GM18870 (cell line): ENCODE data around the gene DTNBP1.

Source experiments
- ATAC-seq: cut with Tn5 transposase; IDR thresholded peaks from one replicate; pipeline ENCODE4 v1.9.1; 2021; ENCODE audit warnings: moderate library complexity; ENCODE audit not compliant: unreplicated experiment

DTNBP1 gene

DNA sequence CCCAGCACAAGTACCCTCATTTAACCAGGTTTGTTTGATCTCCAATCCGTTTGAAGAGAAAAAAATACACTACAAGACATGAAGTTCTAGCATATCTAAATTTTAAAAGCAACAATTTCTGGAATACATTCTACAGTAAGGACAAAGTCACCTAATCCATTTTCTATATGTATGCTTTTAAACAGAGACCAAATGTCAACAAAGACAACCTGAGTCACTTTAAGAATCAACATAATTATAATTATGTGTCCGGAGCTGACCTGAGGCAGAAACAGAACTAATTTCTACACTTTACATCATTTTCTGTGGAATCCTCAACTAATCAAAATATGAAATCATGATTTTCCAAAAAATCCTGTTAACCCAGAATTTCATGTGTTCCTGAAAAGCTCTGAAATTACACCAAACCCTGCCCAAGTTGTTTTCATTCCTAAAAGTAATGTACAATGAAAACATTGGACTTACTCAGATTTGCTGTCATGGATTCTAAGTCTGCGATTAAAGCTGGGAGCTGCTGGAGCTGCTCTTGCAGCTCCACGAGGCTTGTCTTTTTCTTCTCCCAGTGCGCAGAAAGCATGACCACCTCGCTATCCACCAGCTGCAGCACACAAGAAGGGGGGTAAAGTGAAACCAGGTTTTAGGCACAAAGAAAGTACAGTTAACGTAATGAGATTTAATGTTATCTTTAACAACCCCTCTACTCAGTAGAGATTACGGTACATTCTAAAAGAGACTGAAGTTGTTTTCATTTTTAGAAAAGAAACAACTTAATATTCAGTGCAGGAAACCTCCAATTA, 35.8 kb downstream of the DTNBP1 start:
- no peak for ATAC-seq

DNA sequence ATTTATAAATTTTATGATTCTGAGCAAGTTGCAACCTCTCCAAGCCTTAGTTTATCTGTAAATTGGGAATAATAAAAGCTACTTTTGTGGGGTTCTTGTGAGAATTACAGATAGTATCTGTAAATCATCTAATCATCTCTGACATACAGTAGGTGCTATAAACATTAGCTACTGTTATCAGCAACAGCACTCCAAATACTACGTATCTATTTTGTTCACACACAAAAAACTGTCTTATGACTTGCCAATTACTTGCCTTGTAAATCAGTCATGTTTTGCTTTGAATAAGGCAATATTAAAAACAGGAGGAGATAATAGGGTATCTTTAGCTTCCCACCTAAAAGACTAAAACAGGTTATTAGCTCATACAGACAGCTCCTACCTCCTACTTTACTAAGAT, 36.7 kb downstream of the DTNBP1 start:
- ATAC-seq: no peak

DNA sequence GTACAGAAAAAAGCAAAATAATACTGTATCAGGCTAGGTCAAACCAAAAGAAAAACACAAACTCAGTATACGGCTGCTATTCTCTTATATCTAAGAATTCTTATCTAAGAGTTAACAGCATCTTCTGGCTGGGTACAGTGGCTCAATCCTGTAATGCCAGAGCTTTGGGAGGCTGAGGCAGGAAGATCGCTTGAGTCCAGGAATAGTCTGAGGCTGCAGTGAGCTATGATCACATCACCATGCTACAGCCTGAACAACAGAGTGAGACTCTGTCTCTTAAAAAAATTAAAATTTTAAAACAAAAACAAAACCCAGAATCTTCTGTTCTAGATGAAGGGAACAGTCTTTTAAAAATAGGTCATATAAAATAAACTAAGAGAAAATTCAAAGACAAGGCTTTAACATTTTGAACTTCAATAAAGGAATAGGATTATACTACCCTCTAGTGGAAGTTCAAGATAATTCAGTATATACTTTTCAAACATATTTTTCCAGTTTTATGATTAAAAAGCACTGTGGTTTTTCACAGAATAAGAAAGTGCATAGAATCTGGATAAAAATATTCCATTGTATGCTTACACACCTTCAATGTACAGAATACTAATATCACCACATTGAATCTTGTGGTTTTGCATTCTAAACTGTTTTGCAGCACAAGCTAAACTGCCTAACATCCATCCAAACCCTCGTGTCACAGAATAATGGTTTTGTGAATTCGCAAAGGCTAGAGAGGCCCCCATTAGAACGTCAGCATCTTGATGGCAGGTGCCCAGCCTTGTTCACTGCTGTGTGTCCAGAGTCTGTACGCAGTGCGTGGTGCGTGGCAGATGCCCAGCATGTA, 39.3 kb downstream of the DTNBP1 start:
- ATAC-seq: no peak

DNA sequence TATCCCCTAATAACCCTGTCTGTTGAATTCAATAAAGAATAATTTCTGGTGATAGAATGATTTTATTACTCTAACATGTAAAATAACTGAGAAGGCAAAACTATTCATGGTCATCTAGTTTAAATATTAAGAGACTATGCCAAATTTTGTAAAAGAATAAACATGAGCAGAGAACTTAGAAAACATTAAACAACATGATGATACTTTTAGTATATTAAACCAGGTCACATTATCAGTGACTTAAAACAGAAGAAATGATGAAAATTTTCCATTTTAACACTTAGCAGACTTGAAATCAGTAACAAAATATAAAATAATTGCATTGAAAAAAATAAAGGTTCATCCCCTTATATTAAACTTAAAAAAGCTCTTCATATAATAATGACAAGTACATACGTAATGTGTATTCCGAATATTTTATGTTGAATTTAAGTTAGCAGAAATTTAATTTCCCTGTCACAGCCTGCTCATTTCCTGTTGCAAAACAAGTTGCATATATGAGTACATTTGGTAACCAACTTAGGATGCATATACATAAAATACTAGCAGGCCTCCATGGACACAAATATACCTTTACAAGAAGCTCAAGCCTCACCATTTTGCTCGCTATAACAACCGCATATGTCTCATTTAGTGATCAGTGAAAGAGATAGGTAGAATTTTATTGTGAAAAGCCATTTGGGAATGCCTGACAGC, 40.6 kb downstream of the DTNBP1 start:
- ATAC-seq: no peak

GRCh38 chr6:15621203-15622044, 41.4 kb downstream of the DTNBP1 start:
- ATAC-seq: peak; percentile 90

GRCh38 chr6:15620611-15621010, 42.2 kb downstream of the DTNBP1 start:
- no peak for ATAC-seq

DNA sequence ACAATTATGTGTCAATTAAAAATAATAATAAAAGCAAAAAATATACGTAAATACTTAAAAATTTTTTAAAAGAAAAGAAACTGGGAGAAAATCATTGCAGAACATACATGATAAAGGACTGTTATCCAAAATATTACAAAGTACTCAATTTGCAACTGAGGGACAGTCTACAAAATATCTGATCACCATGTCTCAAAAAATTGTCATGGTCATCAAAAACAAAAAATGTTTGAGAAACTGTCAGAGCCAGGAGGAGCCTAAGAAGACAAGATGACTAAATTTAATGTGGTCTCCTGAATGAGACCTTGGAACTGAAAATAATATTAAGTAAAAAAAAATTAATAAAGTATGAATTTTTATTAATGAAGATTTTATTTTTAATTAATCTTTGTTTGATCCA, 43.5 kb downstream of the DTNBP1 start:
- ATAC-seq: no peak

GRCh38 chr6:15618685-15619084, 44.1 kb downstream of the DTNBP1 start:
- no peak for ATAC-seq

DNA sequence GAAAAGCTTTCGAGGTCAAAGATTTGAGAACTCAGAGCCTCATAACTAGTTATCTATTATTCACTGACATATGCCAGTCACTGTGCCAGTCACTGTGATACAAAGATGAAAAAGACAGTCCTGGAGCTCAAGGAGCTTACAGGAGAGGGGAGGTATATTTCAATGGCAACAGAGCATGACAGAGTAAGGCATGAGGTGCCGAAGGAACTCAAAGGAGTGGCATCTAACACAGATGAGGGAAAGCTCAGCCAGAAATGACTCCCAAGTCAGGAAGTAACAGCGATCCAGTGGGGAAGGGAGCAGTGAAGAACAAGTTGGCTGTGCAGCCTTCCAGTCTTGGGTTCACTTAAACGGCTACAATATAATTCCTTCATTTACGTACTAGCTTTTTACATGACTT, 46.6 kb downstream of the DTNBP1 start:
- ATAC-seq: no peak

- ATAC-seq: no peak
Measured at GRCh38 chr6:15615802-15616201, 47.0 kb downstream of the DTNBP1 start.

DNA sequence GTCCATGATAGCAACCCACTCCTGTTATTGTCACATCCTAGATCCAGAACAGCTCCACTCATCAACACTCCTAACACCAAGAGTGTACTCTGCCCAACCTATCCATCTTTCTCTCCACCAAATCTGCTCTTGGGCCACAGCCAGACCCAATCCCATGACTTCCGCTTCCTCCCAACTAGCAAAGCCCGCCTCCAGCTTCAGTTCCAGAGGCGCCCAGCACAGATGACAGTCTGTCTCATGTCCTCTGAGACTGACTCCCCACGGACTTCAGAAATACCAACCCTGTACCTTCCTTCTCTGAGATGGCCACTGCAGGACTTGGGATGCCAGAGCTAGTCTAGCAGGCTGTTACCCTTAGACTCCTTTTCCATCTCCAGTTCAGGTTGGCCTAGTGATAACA, 48.6 kb downstream of the DTNBP1 start:
- ATAC-seq: no peak

- no peak for ATAC-seq
Measured at GRCh38 chr6:15608396-15608795, 54.4 kb downstream of the DTNBP1 start.

GRCh38 chr6:15607603-15608002, 55.2 kb downstream of the DTNBP1 start:
- ATAC-seq: no peak

- ATAC-seq: no peak
Measured at GRCh38 chr6:15606347-15606746, 56.5 kb downstream of the DTNBP1 start.

DNA sequence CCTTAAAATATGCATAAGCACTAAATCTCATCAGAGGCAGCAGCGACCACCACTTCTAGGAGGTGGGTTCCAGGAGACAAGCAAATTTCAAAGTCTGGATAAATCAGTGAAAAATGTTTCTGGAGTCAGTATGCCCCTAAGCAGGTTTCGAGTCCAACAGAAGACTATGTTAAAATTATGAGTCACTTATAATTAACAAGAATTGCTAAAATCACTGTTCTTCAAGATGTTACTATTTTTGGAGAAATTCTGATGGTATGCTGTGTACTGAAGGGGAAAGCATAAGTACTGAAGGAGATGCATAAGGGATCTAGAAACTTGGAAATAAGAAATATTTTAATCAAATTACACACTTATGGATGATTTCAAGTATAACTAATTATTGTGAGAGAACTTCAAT, 58.0 kb downstream of the DTNBP1 start:
- no peak for ATAC-seq

DNA sequence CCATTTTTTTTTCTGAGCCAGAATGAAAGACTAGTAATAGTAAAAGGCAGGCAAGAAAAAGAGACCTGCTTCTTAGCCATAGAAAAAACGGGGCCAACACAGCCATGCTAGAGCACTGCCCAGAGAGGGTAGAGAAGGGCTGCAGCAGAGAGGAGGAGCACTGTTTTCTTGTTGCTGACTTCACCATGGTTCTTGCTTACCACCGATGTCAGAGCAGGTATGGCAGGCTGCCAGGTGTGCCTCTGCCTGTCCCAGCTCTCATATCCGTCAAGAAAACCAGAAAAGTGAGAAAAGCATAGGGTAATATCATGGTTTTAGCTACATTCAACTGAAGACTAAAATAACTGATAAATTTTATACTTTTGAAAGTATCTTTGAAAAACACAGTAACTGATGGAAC, 60.7 kb downstream of the DTNBP1 start:
- ATAC-seq: no peak

DNA sequence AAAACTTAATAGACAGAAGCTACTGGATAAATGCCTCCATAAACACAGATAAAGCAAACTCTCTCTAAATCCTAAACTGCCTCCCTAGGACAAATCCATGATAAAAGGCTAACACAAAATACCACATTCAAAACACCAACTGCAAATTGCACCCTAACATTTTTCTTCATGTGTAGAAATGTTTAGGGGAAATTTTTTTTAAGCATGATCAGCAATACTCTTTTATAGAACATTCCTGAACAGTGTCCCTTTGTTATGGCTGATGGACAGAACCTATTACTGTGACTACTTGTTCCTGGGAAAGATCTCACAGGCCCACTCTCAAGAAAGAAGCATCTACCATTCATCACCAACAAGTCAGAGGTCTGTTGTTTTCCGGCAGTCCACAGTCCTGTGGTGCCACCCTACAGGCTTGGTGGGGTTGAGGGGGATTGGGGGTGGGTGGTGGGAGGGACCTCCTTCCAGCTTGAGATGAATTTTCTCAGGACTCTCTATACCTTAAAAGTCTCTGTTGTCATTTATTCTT, 64.5 kb downstream of the DTNBP1 start:
- no peak for ATAC-seq

GRCh38 chr6:15596186-15596896, 66.5 kb downstream of the DTNBP1 start:
- no peak for ATAC-seq

- no peak for ATAC-seq
Measured at GRCh38 chr6:15595461-15596173, 67.2 kb downstream of the DTNBP1 start.
